HG03460 (cell line): ENCODE results near the gene LRRC14B.
"Not testable (repeated sequence)": the region's sequence is repeated elsewhere in the genome, so short reads cannot be mapped to it uniquely, and the experiment has no call there.

Source experiments
- ATAC-seq: cut with Tn5 transposase; IDR thresholded peaks from one replicate; pipeline ENCODE4 v1.9.1; 2021; ENCODE audit not compliant: unreplicated experiment

LRRC14B gene

DNA sequence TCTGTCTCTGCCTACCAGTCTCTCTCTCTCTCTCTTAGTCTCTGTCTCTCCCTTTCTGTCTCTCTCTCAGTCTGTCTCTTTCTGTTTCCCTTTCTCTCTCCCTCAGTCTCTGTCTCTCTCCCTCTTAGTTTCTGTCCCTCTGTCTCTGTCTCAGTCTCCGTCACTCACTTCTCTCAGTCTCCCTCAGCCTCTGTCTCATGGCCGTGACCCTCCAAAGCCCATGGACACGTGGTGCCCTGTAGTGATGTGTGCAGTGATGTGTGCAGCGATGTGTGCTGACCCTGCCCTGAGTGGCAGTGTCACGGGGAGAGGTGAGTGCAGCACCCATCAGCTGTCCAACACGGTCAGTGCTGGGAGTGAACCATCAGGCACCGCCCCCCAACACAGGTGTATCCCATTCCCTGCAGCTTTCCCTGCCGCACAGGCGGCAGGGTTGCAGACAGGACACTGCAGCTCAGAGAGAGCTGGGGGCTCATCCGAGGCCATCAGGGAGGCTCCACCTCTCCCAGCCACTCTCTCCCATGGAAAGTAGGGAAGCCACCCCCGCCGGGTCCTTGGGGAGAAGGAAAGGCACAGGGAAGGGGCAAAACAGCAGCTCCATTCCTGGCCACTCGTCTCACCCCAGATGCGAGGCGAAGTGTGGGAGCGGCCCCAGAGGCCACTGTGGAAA, 794 bp upstream of the LRRC14B start:
- ATAC-seq: no peak

DNA sequence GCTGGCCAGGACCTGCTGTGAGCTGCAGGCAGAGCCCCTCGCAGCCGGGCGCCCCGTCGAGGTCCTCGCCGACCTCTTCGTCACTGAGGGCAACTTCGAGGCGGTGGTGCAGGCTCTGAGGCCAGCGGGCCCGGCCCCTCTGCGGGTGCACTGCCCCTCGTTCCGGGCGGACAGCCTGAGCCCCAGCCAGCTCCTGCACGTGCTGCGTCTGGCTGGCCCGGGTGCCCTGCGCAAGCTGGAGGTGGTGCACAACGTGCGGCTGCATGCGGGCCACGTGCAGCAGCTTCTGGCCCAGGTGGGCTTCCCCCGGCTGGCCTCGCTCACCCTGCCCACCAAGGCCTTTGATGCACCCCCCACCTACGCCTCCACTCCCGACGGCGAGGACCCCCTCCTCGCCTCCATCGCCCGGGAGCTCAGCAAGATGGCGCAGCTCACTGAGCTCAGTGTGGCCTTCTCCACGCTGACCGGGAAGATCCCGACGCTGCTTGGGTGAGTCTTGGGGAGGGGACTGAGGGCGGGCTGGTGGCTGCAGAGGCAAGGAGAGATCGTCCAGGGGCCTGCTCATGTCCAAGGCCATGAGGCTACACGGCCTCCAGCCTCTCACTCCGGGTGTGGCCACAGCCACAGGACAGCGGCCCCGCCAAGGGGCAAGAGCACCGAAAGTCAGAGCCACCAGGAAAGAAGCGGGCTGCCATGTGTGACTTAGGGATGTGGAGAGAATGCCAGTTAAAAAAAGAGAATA, 825 bp downstream of the LRRC14B start:
- no peak for ATAC-seq

DNA sequence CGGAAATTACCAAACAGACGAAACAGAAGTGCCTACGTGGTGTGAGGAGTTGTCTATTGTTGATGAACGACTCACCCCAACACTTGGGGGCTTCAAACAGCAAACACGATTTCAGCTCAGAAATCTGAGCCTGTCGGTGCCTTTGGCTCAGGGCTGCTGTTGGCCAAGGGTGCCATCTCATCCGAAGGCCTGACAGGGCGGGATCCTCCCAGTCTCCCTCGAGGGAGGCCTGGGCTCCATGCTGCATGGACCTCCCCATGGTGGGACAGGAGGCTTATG, 1.3 kb downstream of the LRRC14B start:
- ATAC-seq: no peak

DNA sequence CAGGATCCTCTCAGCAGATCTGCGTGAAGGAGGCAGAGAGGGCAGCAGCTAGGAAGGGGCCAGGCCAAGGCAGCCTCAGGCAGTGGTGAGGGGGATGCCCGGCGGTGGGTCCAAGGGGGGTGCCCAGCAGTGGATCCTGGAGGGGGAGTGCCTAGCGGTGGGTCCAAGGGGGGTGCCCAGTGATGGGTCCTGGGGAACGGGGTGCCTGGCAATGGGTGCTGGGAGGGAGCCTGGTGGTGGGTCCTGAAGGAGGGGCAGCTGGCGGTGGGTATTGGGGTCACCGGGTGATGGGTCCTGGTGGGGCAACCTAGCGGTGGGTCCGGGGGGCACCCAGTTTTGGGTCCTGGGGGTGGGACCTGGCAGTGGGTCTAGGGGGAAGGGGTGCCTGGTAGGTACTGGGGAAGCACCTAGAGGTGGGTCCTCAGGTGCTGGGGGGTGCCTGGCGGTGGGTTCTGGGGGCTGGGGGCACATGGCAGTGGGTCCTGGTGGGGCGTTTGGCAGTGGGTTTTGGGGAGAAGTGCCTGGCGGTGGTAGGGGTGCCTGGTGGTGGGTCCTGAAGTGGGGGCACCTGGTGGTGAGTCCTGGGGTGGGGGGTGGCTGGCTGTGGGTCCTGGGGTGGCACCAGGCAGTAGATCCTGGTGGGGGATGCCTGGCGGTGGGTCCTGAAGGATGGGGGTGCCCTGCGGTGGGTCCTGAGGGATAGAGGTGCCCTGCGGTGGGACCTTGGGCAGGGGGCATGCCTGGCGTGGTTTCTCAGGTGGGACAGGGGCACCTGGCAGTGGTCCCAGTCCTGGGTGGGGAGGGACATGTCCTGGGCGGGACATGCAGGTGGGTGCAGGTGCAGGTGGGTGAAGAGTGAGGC, 1.9 kb downstream of the LRRC14B start:
- no peak for ATAC-seq

DNA sequence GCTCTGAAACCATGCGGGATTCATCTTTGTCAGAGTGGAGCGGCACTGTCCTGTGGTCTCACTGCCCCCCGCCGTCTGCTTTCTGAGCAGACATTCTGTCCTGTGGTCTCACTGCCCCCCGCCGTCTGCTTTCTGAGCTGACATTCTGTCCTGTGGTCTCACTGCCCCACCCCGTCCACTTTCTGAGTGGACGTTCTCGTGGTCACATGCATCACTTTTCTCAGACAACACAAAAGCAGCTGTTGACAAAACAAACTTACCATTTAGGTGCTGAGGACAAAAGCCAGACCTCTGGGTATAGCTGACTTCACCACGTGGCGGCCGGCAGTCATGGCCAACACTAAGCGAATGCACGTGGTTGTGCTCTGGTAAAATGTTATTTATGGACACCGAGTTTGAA, 2.8 kb downstream of the LRRC14B start:
- ATAC-seq: no peak

DNA sequence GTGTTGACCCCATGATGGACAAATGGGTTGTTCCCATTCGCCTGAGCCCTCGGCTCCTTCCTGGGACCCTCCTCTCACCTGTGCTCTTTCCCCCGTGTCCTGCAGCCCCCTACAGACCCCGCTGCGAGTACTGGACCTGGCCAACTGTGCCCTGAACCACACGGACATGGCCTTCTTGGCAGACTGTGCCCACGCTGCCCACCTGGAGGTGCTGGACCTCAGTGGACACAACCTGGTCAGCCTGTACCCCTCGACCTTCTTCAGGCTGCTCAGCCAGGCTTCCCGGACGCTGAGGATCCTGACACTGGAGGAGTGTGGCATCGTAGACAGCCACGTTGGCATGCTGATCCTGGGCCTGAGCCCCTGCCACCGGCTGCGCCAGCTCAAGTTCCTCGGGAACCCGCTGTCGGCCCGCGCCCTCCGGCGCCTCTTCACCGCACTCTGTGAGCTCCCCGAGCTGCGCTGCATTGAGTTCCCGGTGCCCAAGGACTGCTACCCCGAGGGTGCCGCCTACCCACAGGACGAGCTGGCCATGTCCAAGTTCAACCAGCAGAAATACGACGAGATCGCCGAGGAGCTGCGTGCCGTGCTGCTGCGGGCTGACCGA, 3.4 kb downstream of the LRRC14B start:
- ATAC-seq: no peak

DNA sequence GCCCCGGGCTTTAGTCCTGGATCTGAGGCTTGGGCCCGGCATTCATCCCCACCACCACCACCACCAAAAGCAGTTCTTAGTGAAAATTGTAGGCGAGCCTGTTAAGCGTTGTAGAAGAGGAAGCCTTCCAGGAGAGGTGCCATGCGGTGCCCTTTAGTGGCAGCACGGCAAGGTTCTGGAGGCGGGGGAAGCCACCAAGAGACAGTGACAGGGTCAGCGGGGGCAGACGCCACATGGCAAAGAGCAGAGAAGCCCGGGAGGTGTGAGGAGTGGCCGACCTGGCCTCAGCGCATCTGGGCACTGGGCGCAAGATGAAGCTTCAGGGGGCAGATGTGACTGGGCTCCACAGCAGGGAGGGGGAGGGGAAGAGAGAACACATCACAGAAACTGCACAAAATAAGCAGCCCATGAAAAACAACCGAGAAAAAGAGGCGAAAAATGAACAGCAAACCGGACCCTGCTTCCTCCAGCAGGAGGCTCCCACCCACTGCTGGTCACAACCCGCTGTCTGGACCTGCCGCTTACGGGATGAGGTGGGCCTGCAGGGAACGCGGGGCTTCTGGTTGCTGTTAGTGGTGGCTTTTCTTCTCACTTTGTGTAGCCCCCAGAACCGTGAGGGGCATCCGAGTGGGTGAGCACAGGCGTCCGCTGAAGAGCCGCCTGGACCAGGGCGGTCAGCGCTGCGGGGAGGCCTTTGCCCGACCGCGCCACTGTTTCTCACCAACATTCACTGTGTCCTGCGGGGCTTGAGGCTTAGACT, 4.3 kb downstream of the LRRC14B start:
- ATAC-seq: no peak

DNA sequence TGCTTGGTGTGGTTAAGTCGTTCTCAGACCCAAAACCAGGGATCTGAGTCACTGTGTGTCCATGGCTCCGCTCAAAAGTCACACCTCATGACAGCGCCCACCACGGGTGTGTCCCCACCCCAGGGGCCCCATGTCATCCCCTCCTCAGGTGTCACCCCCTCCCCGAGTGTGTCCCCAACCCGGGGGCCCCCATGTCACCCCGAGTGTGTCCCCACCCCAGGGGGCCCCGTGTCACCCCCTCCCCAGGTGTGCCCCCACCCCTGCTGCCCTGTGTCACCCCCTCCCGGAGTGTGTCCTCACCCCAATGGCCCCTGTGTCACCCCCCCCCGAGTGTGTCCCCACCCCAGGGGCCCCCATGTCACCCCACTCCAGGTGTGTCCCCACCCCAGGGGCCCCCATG, 5.1 kb downstream of the LRRC14B start:
- ATAC-seq: no peak

DNA sequence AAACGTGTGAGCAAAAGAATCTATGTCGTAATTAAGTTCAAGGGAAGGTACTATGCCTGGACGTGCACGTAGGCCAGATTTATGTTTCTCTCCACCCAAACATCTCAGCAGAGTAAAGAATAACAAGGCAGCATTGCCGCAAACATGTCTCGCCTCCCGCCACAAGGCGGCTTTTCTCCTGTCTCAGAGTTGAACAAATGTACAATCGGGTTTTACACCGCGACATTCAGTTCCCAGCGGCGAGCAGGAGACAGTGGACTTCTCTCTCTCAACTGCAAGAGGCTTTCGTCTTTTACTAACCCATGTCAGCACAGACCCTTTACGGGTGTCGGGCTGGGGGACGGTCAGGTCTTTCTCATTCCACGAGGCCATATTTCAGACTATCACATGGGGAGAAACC, 5.7 kb downstream of the LRRC14B start:
- not testable (repeated sequence) for ATAC-seq

DNA sequence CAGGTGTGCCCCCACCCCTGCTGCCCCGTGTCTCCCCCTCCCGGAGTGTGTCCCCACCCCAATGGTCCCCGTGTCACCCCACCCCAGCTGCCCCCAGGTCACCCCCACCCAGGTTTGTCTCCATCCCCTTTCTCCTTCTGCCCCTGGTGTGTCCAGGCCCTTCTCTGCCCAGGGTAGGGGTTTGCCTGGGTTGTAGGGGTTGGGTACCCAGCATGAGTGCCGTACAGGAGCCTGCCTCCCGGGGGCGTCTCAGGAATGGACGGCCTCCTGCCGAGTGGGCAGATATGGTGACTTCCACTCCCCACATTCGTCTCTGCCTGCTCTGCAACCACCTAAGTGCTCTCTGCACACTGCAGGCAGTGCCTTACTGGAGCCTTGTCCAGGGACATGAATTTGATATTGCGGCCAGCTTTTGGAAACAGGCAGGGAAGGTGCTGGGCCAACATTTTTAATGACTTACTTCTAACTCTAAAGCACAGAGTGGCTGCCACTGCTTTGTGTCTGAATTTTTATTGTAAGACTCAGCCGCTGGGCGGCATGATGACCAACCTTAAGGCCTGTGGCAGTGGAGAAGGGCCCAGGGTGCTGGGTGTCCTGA, 6.7 kb downstream of the LRRC14B start:
- ATAC-seq: no peak

DNA sequence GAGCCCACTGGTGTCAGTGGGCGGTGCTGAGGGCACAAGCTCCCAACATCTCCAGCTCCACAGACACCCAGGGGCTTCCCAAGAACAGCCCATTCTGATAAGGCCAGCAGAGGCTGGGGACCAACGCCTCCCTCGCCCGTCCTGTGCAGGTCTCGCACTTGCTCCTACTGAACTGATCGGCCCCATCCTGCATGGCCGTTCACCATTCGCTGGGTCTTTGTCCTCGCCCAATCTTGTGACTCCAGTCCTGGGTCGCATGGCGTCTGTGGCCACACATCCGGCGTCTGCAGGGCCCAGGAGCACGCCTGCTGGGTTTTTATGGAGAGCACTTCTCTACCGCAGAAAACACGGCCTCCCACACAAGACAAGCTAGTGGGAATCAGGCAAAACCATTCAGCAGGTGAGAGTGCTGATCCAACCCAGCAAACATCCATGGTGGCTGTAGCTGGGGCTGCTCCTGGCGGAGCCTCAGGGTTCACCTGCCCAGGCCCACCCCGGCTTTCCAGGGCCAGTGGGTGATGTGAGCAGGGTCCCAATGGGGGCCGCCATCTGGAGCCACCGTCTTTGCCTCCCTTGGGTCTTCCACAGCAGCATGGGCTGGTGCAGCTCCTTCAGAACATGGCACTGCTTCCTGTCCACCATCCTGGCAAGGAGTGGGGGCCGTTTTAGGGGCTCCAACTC, 7.4 kb downstream of the LRRC14B start:
- ATAC-seq: no peak

DNA sequence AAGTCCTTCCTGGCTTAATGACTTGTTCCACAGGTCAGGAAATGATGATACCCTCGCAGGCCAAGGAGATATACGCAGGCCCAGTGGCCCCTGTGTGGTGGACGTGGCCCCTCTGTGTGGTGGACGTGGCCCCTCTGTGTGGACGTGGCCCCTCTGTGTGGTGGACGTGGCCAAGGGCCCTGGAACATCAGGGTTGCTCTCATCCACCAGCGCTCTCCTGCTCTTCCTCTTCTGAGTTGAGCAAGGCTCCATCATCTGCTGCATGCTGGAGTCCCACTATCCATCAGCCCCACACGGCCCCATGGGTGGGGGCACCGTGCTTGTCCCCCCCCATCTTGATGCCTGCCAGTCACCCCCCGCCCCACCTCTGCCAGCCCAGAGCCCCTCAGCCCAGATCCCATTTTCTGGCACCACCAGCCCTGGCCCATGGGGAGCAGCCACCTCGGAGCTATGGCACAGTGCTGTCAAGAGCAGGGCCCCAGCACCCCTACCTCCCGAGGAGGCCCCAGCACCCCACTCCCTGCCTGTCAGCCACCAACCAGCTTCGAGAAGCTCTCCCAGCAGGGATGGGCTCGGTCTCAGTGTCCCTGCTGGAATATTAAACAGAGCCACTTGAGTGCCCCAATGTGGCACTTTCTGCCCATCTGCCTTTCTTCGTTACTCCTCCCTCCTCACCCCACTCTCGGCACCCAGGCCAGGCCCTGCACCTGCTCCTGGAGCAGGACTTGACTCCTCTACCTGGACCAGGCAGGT, 8.1 kb downstream of the LRRC14B start:
- no peak for ATAC-seq

DNA sequence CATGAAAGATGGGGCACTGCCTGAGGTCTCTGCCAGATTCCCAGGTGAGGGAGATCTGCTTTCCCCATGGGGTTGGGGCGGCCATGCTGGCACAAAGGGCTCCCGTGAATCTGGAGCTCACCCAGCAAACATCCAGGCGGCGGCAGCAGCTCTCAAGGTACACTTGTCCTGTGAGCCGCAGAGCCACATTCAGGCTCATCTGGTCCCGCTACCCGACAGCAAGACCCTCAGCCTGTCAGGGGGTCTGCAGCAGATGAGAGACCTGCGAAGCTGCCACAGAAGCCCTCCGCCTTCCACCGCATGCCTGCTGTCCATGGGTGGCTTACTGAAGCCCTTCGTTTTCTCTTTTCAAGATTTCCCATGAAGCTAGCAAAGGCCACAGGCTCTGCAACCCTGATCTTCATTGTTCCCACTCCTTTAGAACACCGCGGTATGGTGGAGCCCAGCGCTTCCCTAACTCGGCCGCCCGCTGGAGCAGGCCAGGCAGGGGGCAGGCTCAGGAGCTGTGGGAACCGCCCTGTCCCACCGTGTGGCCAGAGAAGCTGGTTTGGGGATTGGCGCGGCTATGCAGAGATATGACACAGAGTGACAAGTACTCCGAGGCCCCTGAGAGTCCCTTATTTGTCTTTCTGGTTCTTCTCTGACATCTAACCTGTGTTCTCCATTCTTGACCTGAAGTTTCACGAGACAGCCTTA, 8.8 kb downstream of the LRRC14B start:
- no peak for ATAC-seq

DNA sequence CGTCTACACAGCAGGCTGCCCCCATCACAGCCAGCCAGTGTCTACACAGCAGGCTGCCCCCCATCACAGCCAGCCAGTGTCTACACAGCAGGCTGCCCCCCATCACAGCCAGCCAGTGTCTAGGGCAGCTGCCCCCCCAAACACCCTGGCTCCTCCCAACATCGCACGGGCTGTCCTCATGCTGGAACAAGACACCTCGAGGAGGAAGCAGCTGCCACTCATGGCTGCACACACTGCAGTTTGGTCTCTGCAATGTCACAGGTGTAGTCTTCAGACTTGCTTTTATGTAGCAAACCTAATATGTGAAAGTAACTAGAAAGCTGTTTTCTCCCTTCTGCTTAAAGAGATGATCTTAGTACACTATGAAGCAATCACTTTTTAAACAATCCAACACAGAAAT, 9.7 kb downstream of the LRRC14B start:
- no peak for ATAC-seq

DNA sequence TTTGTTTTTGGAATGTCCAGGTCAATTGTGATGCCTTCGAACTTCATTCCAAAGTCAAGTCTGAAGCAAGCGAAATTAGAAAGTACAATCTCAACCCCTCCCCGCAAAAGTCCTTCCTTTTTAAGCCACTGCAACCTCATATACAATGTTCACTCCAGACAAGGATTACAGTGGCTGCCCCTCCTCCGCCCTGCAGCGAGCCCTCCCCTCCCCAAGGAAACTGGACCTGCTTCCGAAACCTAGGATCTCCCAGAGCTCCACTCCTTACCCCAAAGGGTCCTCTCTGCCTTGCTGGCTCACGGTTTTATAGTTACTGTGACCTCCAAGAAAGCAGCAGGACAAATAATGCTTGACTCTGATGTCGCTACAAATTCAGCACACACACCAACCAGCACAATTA, 10.4 kb downstream of the LRRC14B start:
- no peak for ATAC-seq

DNA sequence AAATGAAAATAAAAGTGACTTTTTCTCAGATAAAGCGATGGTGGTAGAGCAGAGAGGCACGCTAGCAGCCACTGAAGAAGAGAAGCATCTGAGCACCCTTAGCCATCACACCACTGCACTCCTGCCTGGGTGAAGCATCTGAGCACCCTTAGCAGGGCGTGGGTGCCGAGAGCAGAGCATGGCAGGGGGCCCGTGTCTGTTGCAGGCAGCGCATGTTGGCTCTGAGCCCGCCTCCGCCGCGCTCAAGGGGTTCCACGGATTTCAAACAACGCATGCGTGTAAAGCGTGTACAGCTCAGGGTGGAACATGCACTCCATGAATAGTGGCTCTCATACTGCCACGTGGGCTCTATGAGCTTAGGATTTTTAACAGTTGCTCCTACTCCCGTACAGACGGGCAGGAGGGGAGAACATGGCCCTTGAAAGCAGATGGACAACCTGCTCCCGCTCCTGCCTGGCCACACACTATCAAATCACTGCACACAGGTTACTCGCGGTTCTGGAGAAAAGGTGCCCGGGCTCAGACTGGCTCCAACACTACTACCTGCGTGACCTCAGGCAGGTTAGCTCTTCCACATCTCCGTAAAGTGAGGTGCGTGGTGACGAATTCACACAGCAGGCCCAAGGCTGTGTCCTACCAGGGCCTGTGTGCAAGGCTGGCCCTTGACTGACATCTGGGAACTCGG, 12.1 kb downstream of the LRRC14B start:
- ATAC-seq: no peak

DNA sequence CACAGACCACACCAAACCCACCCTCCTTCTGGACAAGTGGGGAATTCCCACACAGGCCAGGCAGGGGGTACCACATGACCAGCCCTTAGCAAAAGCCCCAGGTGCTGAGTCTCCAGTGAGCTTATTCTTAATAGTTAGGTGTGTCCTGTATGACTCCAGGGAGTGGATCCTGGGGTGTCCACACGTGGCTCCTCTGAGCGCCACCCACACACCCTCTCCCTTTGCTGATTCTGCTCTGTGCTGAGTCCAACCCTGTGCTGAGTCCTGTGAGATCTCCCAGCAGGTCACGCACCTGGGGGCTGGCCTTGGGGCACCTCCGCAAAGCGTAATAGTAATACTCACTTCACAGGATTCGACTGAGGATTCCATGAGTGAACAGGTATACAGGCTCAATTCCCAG, 12.7 kb downstream of the LRRC14B start:
- ATAC-seq: no peak

DNA sequence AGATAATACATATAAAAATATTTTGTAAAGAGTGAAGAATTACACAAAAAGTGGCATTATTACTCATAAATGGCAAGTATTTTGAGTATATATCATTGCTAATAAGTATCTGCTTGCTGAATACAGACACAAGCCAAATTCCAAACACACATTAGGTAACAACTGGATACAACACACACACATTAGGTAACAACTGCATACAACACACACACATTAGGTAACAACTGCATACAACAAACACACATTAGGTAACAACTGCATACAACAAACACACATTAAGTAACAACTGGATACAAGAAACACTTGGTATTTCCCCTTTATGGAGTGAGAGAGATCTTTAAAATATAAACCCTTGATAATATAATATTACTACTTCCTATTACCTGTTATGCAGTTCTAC, 13.2 kb downstream of the LRRC14B start:
- ATAC-seq: no peak
